Right renal pelvis (tissue), 4 donors: Measurements from ENCODE around the gene TBC1D14. TPM values are rescaled to one million over a fixed set of nuclear protein-coding genes. Genes with fewer than 3 reads are reported as not detected.

ENCODE experiments used
- DNase-seq, 4 donors: peaks; one replicate each; pipeline ENCODE4 v3.0.0-alpha.2; 2013; ENCODE audit warnings: low read depth in 4 of 4, low spot score in 3 of 4, missing footprints in 1 of 4
- polyA plus RNA-seq, 4 donors: library from polyadenylated mRNA; unstranded; fragments of 120-200 nt; gene quantifications; one replicate each; pipeline ENCODE4 v1.2.1, GENCODE V29; 2013; ENCODE audit not compliant: insufficient read length in 4 of 4

TBC1D14 gene
- polyA plus RNA-seq, result 10 to 100 TPM; 55.9 to 67.6 (median 62.0) TPM

- DNase-seq, result peak in 2 of 4 donors; percentile 83
Observed at GRCh38 chr4:6909113-6909969, at the start of gene TBC1D14. Gene TBC1D14 (plus strand): TSS chr4:6909826. CDS start chr4:6923390, 13,564 bp downstream.

GRCh38 chr4:6868386-6868785, 41.2 kb upstream of the TBC1D14 start:
- DNase-seq, result no peak

GRCh38 chr4:6869944-6870343, 39.7 kb upstream of the TBC1D14 start:
- DNase-seq, result no peak

GRCh38 chr4:6873291-6873690, 36.3 kb upstream of the TBC1D14 start:
- DNase-seq, result no peak

GRCh38 chr4:6873792-6874461, 35.7 kb upstream of the TBC1D14 start:
- DNase-seq, result no peak

- DNase-seq, result no peak
Observed at GRCh38 chr4:6874981-6875380, 34.6 kb upstream of the TBC1D14 start.

- DNase-seq, result no peak
Observed at GRCh38 chr4:6875431-6875831, 34.2 kb upstream of the TBC1D14 start.

GRCh38 chr4:6876440-6876839, 33.2 kb upstream of the TBC1D14 start:
- no peak for DNase-seq

GRCh38 chr4:6877067-6877466, 32.6 kb upstream of the TBC1D14 start:
- DNase-seq, result no peak

GRCh38 chr4:6878451-6879059, 31.1 kb upstream of the TBC1D14 start:
- no peak for DNase-seq

- DNase-seq, result no peak
Observed at GRCh38 chr4:6880691-6881090, 28.9 kb upstream of the TBC1D14 start.

- DNase-seq, result no peak
Observed at GRCh38 chr4:6881908-6882307, 27.7 kb upstream of the TBC1D14 start.

GRCh38 chr4:6884341-6884870, 25.2 kb upstream of the TBC1D14 start:
- DNase-seq, result no peak

GRCh38 chr4:6885953-6886557, 23.6 kb upstream of the TBC1D14 start:
- no peak for DNase-seq

- DNase-seq, result no peak
Observed at GRCh38 chr4:6886886-6887285, 22.7 kb upstream of the TBC1D14 start.

- DNase-seq, result no peak
Observed at GRCh38 chr4:6887591-6888371, 21.8 kb upstream of the TBC1D14 start.

GRCh38 chr4:6888506-6889071, 21.0 kb upstream of the TBC1D14 start:
- no peak for DNase-seq

GRCh38 chr4:6889101-6889735, 20.4 kb upstream of the TBC1D14 start:
- no peak for DNase-seq

- no peak for DNase-seq
Observed at GRCh38 chr4:6889736-6890324, 19.8 kb upstream of the TBC1D14 start.
